HG03175 (cell line): Measurements from ENCODE around the gene MTPN.

Source experiments
- ATAC-seq: cut with Tn5 transposase; IDR thresholded peaks from one replicate; pipeline ENCODE4 v1.9.1; 2021; ENCODE audit warnings: mild to moderate bottlenecking, moderate library complexity; ENCODE audit not compliant: unreplicated experiment

Gene MTPN

DNA sequence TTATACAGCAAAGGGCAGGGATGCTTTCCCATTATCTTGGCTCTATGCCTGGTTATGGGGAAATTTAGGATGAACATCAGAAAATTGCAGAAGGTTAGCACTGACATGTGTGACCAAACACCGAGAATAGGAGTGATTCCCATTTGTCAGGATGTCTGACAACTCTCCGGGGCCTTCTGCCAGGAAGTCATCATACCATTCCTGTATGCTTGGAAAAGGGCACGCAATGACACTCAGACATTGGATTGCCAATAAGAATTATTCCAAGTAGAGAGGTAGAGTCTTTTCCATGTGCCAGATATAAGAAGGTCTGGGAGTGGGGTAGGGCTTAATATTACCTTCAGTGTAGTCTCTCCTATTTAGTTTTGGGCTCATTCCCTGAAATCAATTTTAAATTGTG lies 82.3 kb downstream of the MTPN start:
- ATAC-seq: no peak

DNA sequence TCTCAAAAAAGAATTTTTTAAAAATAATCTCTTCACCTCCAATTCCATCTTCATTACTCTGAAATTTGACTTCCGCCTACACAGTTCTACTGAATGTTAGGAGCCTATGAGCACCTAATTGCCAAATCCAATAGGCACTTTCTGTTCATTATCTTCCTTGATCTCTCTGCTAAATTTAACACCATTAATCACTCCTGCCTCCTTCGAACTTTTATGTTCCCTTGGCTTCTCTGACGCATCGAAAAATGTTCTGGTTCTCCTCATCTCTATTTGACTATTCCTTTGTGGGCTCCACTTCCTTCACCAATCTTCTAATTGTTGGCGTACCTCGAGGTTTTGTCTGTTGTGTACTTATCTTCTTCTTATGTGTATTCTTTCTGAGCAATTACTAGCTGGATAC lies 87.3 kb downstream of the MTPN start:
- no peak for ATAC-seq

DNA sequence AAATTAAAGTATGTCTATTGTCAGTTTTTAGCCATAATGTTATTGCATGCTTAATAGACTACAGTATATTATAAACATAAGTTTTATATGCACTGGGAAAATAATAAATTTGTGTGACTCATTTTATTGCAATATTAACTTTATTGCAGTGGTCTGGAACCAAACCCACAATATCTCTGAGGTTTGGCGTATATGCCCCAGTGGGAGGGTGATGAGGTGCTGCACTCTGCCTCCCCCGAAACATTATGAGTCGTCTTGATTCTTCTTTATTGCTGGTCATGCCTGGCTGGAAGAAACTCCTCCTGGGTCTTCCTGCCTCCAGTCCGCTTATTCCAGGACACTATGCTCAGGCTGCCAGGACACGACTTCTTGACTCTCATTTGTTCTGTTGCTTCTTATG lies 88.4 kb downstream of the MTPN start:
- ATAC-seq: no peak

DNA sequence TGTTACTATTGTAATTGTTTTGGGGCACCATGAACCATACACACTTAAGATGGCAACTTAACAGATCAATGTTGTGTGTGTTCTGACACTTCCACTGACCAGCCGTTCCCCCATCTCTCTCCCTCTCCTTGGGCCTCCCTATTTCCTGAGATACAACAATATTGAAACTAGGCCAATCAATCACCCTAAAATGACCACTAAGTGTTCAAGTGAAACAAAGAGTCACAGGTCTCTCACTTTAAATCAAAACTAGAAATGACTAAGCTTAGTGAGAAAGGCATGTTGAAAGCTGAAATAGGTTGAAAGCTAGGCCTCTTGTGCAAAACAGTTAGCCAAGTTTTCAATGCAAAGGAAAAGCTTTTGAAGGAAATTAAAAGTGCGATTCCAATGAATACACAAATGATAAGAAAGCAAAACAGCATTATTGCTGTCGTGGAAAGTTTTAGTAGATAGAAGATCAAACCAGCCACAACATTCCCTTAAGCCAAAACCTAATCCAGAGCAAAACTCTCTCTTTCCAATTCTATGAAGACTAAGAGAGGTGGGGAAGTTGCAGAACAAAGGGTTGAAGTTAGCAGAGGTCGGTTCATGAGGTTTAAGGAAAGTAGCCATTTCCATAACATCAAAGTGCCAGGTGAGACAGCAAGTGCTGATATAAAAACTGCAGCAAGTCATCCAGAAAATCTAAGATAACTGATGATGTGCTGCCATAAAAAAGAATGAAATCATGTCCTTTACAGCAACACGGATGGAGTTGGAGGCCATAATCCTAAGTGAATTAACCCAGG lies 90.6 kb downstream of the MTPN start:
- peak; percentile 87 for ATAC-seq

DNA sequence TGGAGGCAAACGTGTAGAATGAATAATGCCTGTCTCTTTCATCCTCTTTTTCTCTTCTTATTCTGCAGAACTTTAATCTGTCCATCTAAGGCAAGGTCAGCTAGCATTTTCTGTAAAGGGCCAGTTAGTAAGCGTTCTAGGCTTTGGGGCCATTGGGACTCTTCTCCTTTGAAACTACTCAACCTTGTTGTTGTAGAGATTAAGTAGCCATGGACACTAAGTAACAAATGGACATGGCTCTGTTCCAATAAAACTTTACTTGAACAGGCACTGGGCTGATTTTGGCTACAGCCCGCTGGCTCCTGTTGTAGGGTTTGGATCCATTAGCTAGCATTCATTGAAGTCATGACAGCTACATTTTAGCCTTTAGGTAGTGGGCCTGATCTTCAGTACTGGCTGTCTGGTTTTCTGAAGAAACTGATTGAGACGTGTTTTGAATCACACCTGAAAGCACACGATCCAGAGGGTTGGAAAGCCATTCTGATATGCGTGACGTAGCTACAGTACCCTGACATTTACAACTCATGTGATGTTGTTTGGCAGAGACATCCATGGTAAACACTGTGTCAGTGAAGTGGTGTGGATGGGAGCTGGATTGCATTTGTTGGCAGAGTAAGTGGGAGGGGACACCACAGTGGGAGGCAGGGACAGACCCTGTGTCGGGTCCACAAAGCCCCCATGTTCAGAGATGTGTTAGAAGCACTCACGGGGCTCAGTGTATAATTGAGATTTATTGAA lies 92.5 kb downstream of the MTPN start:
- no peak for ATAC-seq

DNA sequence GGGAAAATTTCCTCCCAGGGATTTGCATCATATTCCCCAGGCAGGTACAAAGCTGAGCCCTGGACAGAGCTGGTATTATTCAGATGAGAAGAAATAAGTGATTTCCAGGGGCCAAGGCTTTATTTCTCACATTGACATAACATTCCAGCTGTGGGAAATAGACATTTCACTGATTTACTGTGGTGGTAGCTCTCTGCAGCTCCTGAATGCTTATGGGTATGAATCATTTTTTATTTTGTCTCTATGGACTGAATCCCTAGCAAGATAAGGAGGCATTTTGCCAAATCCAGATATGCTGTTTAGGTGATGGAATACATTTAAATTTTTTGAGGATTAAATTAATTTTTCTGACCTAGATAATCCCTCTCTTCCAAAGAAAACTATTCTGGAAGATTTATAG lies 97.9 kb downstream of the MTPN start:
- no peak for ATAC-seq

DNA sequence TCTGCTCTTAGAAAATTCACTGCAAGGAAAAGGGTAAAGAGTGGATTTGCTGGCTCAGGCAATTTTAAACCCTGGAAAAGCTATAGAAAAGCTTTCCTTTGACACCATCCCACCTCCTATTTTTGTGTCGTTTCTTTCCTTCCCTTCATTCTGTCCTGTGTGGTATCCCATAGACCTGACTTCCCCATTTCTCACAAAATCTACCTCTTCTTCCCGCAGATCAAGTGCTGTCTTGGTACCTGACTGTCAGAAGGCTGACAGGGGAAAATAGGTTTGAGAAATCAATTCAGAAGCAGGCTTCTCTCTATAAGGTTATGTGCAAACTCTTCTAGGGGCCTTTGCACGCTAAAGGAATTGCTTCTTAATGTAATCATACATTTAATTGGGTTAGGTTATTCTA lies 98.9 kb downstream of the MTPN start:
- ATAC-seq: no peak

DNA sequence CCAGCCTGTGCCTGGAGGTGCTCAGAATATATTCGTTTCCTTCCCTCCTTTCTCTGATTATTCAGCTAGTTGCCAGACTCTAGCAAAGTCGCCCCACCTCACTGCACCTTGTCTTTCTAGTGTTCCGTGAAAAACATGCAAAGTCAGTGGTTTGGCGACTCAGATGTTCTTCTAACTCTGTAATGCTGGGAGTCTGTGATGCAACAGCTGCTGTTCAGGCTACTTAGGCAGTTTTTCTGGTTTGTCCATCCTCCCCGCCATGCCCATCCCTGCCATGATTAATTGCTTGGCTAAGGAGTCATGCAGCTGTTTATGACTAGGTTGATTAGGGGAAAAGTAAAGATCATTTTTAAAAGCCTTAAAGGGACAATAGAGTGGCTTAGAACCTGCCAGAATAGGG lies 99.4 kb downstream of the MTPN start:
- ATAC-seq: no peak
